Measurements from ENCODE around the gene EHMT1.

Gene EHMT1

GRCh38 chr9:137834846-137835546, 216.2 kb downstream of the EHMT1 start:
- ATAC-seq, result no peak
- TF ChIP-seq ISL1 (CRISPR knock-in tag; IDR thresholded peaks at IDR 0.05) (no peak), CSRNP3 (CRISPR knock-in tag; IDR thresholded peaks at IDR 0.05) (no peak), BACH2 (CRISPR knock-in tag; IDR thresholded peaks at IDR 0.05; ENCODE audit: borderline replicate concordance) (no peak)

- TF ChIP-seq TCF4 (CRISPR knock-in tag; IDR thresholded peaks at IDR 0.05; ENCODE audit: borderline replicate concordance), result no peak
- TF ChIP-seq CSDC2 (CRISPR knock-in tag; IDR thresholded peaks at IDR 0.05), result no peak
- no peak for TF ChIP-seq ESRRG (CRISPR knock-in tag; IDR thresholded peaks at IDR 0.05)
- TF ChIP-seq BACH2 (CRISPR knock-in tag; IDR thresholded peaks at IDR 0.05; ENCODE audit: borderline replicate concordance), result no peak
- TF ChIP-seq TOX (CRISPR knock-in tag; IDR thresholded peaks at IDR 0.05; ENCODE audit: borderline replicate concordance), result no peak
- no peak for TF ChIP-seq ISL1 (CRISPR knock-in tag; IDR thresholded peaks at IDR 0.05)
- TF ChIP-seq GLIS3 (CRISPR knock-in tag; IDR thresholded peaks at IDR 0.05), result no peak
- no peak for TF ChIP-seq ZFP30 (CRISPR knock-in tag; IDR thresholded peaks at IDR 0.05)
- no peak for TF ChIP-seq POU6F1 (CRISPR knock-in tag; IDR thresholded peaks at IDR 0.05; ENCODE audit: borderline replicate concordance, low read depth)
- no peak for TF ChIP-seq ZNF8 (CRISPR knock-in tag; IDR thresholded peaks at IDR 0.05)
- no peak; the same call in 2 of the 3 replicates for ATAC-seq
These were observed 217.5 kb downstream of the EHMT1 start for GRCh38 chr9:137836151-137836830.

GRCh38 chr9:137836831-137837241, 218.0 kb downstream of the EHMT1 start:
- ATAC-seq, result no peak
- no peak for TF ChIP-seq TSHZ2 (CRISPR knock-in tag; IDR thresholded peaks at IDR 0.05)
- no peak for TF ChIP-seq POU6F1 (CRISPR knock-in tag; IDR thresholded peaks at IDR 0.05; ENCODE audit: borderline replicate concordance, low read depth)
- no peak for TF ChIP-seq CSDC2 (CRISPR knock-in tag; IDR thresholded peaks at IDR 0.05)
- no peak for TF ChIP-seq RARB (CRISPR knock-in tag; IDR thresholded peaks at IDR 0.05)
- no peak for TF ChIP-seq ZNF70 (CRISPR knock-in tag; IDR thresholded peaks at IDR 0.05)
- TF ChIP-seq ARNTL (CRISPR knock-in tag; IDR thresholded peaks at IDR 0.05; ENCODE audit: borderline replicate concordance, low read depth), result no peak
- no peak for TF ChIP-seq ISL1 (CRISPR knock-in tag; IDR thresholded peaks at IDR 0.05)
- TF ChIP-seq CSRNP3 (CRISPR knock-in tag; IDR thresholded peaks at IDR 0.05), result no peak
- TF ChIP-seq GLIS3 (CRISPR knock-in tag; IDR thresholded peaks at IDR 0.05), result no peak
- no peak for TF ChIP-seq PATZ1 (CRISPR knock-in tag; IDR thresholded peaks at IDR 0.05; ENCODE audit: borderline replicate concordance)
- no peak for TF ChIP-seq ZFP3 (CRISPR knock-in tag; IDR thresholded peaks at IDR 0.05)
- no peak for TF ChIP-seq ZFP30 (CRISPR knock-in tag; IDR thresholded peaks at IDR 0.05)
- no peak for TF ChIP-seq CREB5 (CRISPR knock-in tag; IDR thresholded peaks at IDR 0.05; ENCODE audit: low read depth)
